ENCODE measurements around the gene OXTR.

DNA sequence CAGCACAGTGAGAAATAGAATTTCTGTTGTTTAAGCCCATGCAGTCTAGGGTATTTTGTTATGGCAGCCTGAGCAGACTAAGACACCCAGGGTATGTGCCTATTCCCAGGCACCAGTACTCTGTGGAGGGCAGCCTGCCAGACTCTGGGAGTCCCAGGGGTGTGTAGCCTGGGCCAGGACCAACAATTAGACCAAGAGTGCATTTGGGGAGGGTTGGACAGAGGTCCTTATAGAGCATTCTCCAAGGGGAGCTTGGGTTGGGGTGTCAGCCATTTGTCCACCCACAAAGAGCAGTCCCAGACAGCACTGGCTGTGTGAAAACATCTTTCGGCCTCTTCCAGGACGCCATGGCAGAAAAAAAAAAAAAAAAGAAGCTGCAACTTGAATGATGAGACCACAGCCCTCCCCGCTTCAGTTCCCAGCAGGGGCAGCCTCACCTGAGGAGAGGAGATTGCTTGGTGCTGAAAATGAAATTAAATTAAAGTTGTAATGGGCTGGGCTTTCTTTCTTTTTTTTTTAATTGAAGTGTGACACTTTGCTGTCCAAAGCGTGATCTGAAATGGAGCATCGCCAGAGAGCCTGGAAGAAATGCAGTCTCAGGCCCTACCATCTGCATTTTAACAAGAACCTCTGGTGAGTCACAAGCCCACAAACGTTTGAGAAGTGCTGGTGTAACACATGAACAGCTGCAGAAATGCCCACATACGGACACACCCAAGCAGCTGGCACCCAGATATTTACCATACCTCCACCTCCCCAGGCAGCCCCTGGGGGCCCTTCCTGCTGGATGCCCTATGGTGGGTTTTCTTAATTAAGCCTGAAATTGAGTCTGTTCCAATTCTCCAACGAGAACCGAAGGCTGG, 57.1 kb downstream of the OXTR start:
- TF ChIP-seq, protein P1, sequence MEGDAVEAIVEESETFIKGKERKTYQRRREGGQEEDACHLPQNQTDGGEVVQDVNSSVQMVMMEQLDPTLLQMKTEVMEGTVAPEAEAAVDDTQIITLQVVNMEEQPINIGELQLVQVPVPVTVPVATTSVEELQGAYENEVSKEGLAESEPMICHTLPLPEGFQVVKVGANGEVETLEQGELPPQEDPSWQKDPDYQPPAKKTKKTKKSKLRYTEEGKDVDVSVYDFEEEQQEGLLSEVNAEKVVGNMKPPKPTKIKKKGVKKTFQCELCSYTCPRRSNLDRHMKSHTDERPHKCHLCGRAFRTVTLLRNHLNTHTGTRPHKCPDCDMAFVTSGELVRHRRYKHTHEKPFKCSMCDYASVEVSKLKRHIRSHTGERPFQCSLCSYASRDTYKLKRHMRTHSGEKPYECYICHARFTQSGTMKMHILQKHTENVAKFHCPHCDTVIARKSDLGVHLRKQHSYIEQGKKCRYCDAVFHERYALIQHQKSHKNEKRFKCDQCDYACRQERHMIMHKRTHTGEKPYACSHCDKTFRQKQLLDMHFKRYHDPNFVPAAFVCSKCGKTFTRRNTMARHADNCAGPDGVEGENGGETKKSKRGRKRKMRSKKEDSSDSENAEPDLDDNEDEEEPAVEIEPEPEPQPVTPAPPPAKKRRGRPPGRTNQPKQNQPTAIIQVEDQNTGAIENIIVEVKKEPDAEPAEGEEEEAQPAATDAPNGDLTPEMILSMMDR (IDR thresholded peaks at IDR 0.05 in 4 of 5, conservative IDR thresholded peaks at IDR 0.05 in 1 of 5), result no peak
- no peak for TF ChIP-seq POLR2A (IDR thresholded peaks at IDR 0.05)

Data from gastrocnemius medialis (tissue), 4 donors.